ENCODE results near the gene SH3RF3.

SH3RF3 gene

GRCh38 chr2:109372171-109372568 is 243.2 kb downstream of the SH3RF3 start:
- Histone ChIP-seq H3K4me3 (ENCODE audit: insufficient read depth, low read depth, low read length) (no peak overlapping the region), H3K4me1 (ENCODE audit: control insufficient read depth, insufficient read depth, low read length) (no peaks in the 10 kb centered on the region), H3K36me3 (ENCODE audit: control insufficient read depth, insufficient read depth, low read length) (no peaks in the 10 kb centered on the region), H3K27ac (ENCODE audit: insufficient read depth, low read depth, low read length, poor library complexity, severe bottlenecking) (no peak overlapping the region), H3K27me3 (ENCODE audit: control insufficient read depth, insufficient read depth, low read length, poor library complexity, severe bottlenecking) (no peaks in the 10 kb centered on the region), H3K9me3 (ENCODE audit: control insufficient read depth, low read length) (no peaks in the 10 kb centered on the region)
- WGBS, 2 experiments: 93 to 97% methylated on average over 4 of the region's 4 CpGs

GRCh38 chr2:109372614-109373013 is 243.6 kb downstream of the SH3RF3 start:
- no peak overlapping the region for H3K27ac ChIP-seq (ENCODE audit: insufficient read depth, low read depth, low read length, poor library complexity, severe bottlenecking)
- H3K4me1 ChIP-seq (ENCODE audit: control insufficient read depth, insufficient read depth, low read length): no peaks in the 10 kb centered on the region
- no peaks in the 10 kb centered on the region for H3K36me3 ChIP-seq (ENCODE audit: control insufficient read depth, insufficient read depth, low read length)
- H3K4me3 ChIP-seq (ENCODE audit: insufficient read depth, low read depth, low read length): no peak overlapping the region
- no peaks in the 10 kb centered on the region for H3K9me3 ChIP-seq (ENCODE audit: control insufficient read depth, low read length)
- H3K27me3 ChIP-seq (ENCODE audit: control insufficient read depth, insufficient read depth, low read length, poor library complexity, severe bottlenecking): no peaks in the 10 kb centered on the region
- WGBS, 2 experiments: 90 to 94% methylated on average over 7 of the region's 7 CpGs

GRCh38 chr2:109373791-109374547 is 245.0 kb downstream of the SH3RF3 start:
- H3K4me3 ChIP-seq (ENCODE audit: insufficient read depth, low read depth, low read length): no peak overlapping the region
- no peaks in the 10 kb centered on the region for H3K36me3 ChIP-seq (ENCODE audit: control insufficient read depth, insufficient read depth, low read length)
- H3K9me3 ChIP-seq (ENCODE audit: control insufficient read depth, low read length): no peaks in the 10 kb centered on the region
- no peak overlapping the region for H3K27ac ChIP-seq (ENCODE audit: insufficient read depth, low read depth, low read length, poor library complexity, severe bottlenecking)
- H3K27me3 ChIP-seq (ENCODE audit: control insufficient read depth, insufficient read depth, low read length, poor library complexity, severe bottlenecking): no peaks in the 10 kb centered on the region
- no peaks in the 10 kb centered on the region for H3K4me1 ChIP-seq (ENCODE audit: control insufficient read depth, insufficient read depth, low read length)
- WGBS, 2 experiments: 89 to 90% methylated on average over 10 of the region's 10 CpGs

- H3K27ac ChIP-seq (ENCODE audit: insufficient read depth, low read depth, low read length, poor library complexity, severe bottlenecking): no peak overlapping the region
- no peak overlapping the region for H3K4me3 ChIP-seq (ENCODE audit: insufficient read depth, low read depth, low read length)
- H3K9me3 ChIP-seq (ENCODE audit: control insufficient read depth, low read length): no peaks in the 10 kb centered on the region
- no peaks in the 10 kb centered on the region for H3K4me1 ChIP-seq (ENCODE audit: control insufficient read depth, insufficient read depth, low read length)
- no peaks in the 10 kb centered on the region for H3K36me3 ChIP-seq (ENCODE audit: control insufficient read depth, insufficient read depth, low read length)
- no peaks in the 10 kb centered on the region for H3K27me3 ChIP-seq (ENCODE audit: control insufficient read depth, insufficient read depth, low read length, poor library complexity, severe bottlenecking)
- WGBS, 2 experiments: 92 to 93% methylated on average over 16 of the region's 16 CpGs
Observed at GRCh38 chr2:109374548-109375130, 245.6 kb downstream of the SH3RF3 start.

DNA sequence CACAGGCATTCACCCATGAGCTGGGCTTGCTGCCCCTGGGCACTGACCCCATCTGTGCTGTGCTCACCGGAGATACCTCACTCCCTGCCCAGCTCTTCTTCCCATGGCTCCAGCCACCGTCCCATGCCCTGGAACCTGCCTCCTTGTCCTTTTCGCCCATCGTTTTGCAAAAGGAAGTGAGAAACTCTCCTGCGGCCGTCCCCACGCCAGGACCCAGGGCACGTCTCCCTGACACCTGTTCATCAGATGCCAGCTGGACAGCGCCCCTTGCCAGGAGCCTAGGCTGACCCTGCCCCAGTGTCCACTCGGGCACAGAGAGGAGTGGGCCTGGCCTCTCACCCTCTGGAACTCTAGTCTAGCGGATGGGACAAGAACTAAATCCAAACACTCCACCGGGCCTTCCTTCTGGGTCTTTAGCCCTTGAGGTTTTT is 246.1 kb downstream of the SH3RF3 start:
- Histone ChIP-seq H3K27ac (ENCODE audit: insufficient read depth, low read depth, low read length, poor library complexity, severe bottlenecking) (no peak overlapping the region), H3K36me3 (ENCODE audit: control insufficient read depth, insufficient read depth, low read length) (no peaks in the 10 kb centered on the region), H3K27me3 (ENCODE audit: control insufficient read depth, insufficient read depth, low read length, poor library complexity, severe bottlenecking) (no peaks in the 10 kb centered on the region), H3K4me3 (ENCODE audit: insufficient read depth, low read depth, low read length) (no peak overlapping the region), H3K4me1 (ENCODE audit: control insufficient read depth, insufficient read depth, low read length) (no peaks in the 10 kb centered on the region), H3K9me3 (ENCODE audit: control insufficient read depth, low read length) (no peaks in the 10 kb centered on the region)
- 95% methylated on average over 12 of the region's 12 CpGs for WGBS, 2 experiments

GRCh38 chr2:109375656-109376055 is 246.7 kb downstream of the SH3RF3 start:
- Histone ChIP-seq H3K36me3 (ENCODE audit: control insufficient read depth, insufficient read depth, low read length) (no peaks in the 10 kb centered on the region), H3K9me3 (ENCODE audit: control insufficient read depth, low read length) (no peaks in the 10 kb centered on the region), H3K4me1 (ENCODE audit: control insufficient read depth, insufficient read depth, low read length) (no peaks in the 10 kb centered on the region), H3K4me3 (ENCODE audit: insufficient read depth, low read depth, low read length) (no peak overlapping the region), H3K27ac (ENCODE audit: insufficient read depth, low read depth, low read length, poor library complexity, severe bottlenecking) (no peak overlapping the region), H3K27me3 (ENCODE audit: control insufficient read depth, insufficient read depth, low read length, poor library complexity, severe bottlenecking) (no peaks in the 10 kb centered on the region)
- WGBS, 2 experiments: 94% methylated on average over 7 of the region's 7 CpGs

DNA sequence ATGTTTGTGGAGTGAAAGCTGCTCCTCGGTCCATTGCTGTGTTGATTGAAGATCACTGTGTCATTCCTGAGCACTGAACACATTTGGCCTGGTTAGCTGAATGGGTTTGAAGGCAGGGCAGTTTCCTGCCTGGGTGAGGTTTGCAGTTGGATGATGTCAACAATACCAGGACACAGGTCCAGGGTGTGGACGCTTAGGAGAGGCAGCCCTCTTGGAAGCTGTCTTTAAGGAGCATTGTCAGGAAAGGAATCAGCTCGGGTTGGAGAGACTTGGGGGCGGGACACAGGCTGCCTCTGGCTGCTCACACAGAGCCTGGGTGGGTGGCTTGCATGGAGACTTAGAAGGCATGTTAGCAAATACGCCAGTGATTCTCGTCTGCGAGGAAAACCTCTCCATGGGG is 247.1 kb downstream of the SH3RF3 start:
- H3K27me3 ChIP-seq (ENCODE audit: control insufficient read depth, insufficient read depth, low read length, poor library complexity, severe bottlenecking): no peaks in the 10 kb centered on the region
- H3K4me1 ChIP-seq (ENCODE audit: control insufficient read depth, insufficient read depth, low read length): no peaks in the 10 kb centered on the region
- no peaks in the 10 kb centered on the region for H3K9me3 ChIP-seq (ENCODE audit: control insufficient read depth, low read length)
- no peak overlapping the region for H3K27ac ChIP-seq (ENCODE audit: insufficient read depth, low read depth, low read length, poor library complexity, severe bottlenecking)
- H3K4me3 ChIP-seq (ENCODE audit: insufficient read depth, low read depth, low read length): no peak overlapping the region
- no peaks in the 10 kb centered on the region for H3K36me3 ChIP-seq (ENCODE audit: control insufficient read depth, insufficient read depth, low read length)
- 81 to 83% methylated on average over 7 of the region's 7 CpGs for WGBS, 2 experiments

DNA sequence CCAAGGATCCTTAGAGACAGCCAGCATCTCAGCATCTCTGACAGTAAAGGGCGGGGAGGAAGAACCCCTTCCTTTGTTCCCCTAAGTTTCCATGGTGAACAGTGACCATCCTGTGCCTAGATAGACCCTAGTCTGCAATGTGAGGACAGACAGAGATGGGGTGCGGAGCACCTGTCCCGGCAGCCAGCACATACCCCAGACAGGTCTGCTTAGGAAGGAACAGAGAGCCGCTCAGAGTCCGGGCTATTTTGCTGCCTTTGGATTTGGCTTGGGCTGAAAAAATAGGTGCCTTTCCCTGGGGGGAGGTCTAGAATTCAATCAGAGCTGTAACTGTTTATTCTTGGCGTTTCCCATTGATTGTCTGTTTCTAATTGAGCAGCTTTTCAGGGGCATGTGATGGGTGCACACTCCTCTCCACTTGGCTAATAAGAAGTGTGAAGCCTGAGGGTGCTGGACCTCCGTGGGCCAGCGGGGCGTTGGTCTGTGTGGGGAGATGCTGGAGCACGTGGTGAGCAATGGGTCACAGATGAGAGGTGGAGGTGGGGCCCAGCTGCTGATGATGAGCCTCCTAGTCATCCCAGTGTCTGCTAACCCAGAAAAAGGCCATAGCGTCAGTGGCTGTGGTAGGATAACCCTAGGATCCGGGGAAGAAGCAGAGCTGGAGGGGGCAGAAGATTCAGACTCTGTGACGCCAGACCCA is 247.9 kb downstream of the SH3RF3 start:
- Histone ChIP-seq H3K4me3 (ENCODE audit: insufficient read depth, low read depth, low read length) (no peak overlapping the region), H3K36me3 (ENCODE audit: control insufficient read depth, insufficient read depth, low read length) (no peaks in the 10 kb centered on the region), H3K27ac (ENCODE audit: insufficient read depth, low read depth, low read length, poor library complexity, severe bottlenecking) (no peak overlapping the region), H3K27me3 (ENCODE audit: control insufficient read depth, insufficient read depth, low read length, poor library complexity, severe bottlenecking) (no peaks in the 10 kb centered on the region), H3K4me1 (ENCODE audit: control insufficient read depth, insufficient read depth, low read length) (no peaks in the 10 kb centered on the region), H3K9me3 (ENCODE audit: control insufficient read depth, low read length) (no peaks in the 10 kb centered on the region)
- WGBS, 2 experiments: 92 to 94% methylated on average over 13 of the region's 13 CpGs

- Histone ChIP-seq H3K36me3 (ENCODE audit: control insufficient read depth, insufficient read depth, low read length) (no peaks in the 10 kb centered on the region), H3K4me3 (ENCODE audit: insufficient read depth, low read depth, low read length) (no peak overlapping the region), H3K27ac (ENCODE audit: insufficient read depth, low read depth, low read length, poor library complexity, severe bottlenecking) (no peak overlapping the region), H3K9me3 (ENCODE audit: control insufficient read depth, low read length) (no peaks in the 10 kb centered on the region), H3K4me1 (ENCODE audit: control insufficient read depth, insufficient read depth, low read length) (peaks cover 8% of the 10 kb centered on the region), H3K27me3 (ENCODE audit: control insufficient read depth, insufficient read depth, low read length, poor library complexity, severe bottlenecking) (no peaks in the 10 kb centered on the region)
- WGBS, 2 experiments: 91 to 93% methylated on average over 7 of the region's 7 CpGs
Observed at GRCh38 chr2:109377976-109378375, 249.0 kb downstream of the SH3RF3 start.

- peaks cover 4% of the 10 kb centered on the region for H3K27me3 ChIP-seq (ENCODE audit: control insufficient read depth, insufficient read depth, low read length, poor library complexity, severe bottlenecking)
- peaks cover 14% of the 10 kb centered on the region for H3K4me1 ChIP-seq (ENCODE audit: control insufficient read depth, insufficient read depth, low read length)
- H3K9me3 ChIP-seq (ENCODE audit: control insufficient read depth, low read length): no peaks in the 10 kb centered on the region
- H3K4me3 ChIP-seq (ENCODE audit: insufficient read depth, low read depth, low read length): no peak overlapping the region
- H3K36me3 ChIP-seq (ENCODE audit: control insufficient read depth, insufficient read depth, low read length): no peaks in the 10 kb centered on the region
- H3K27ac ChIP-seq (ENCODE audit: insufficient read depth, low read depth, low read length, poor library complexity, severe bottlenecking): no peak overlapping the region
Observed at GRCh38 chr2:109378682-109379081, 249.7 kb downstream of the SH3RF3 start.
